ENCODE measurements around the gene TLR4. TPM values are rescaled to one million over a fixed set of nuclear protein-coding genes. Genes with fewer than 3 reads are reported as not detected.

The TLR4 gene
- polyA plus RNA-seq, result 0.07 and 0.74 TPM in 2 replicates
- not detected in 2 replicates for polyA minus RNA-seq

- H3K9me3 ChIP-seq (ENCODE audit: low read length), result no peaks in the 10 kb centered on the region
- H2AFZ ChIP-seq (ENCODE audit: low read depth, low read length), result no peak within 1 kb of the TSS
- H3K9me2 ChIP-seq (ENCODE audit: insufficient read depth, low read length), result no peaks in the 10 kb centered on the region
- H3K4me3 ChIP-seq (ENCODE audit: low read length), result no peak within 1 kb of the TSS
- H4K20me1 ChIP-seq (ENCODE audit: insufficient read depth), result no peaks in the 10 kb centered on the region
- H3K27me3 ChIP-seq (ENCODE audit: insufficient read depth, low read depth, low read length), result no peaks in the 10 kb centered on the region
- H3K79me2 ChIP-seq (replicated peaks; ENCODE audit: insufficient read depth, low read length), result no peaks in the 10 kb centered on the region
- no peaks in the 10 kb centered on the region for H3F3A ChIP-seq (ENCODE audit: insufficient read depth, low read length, poor library complexity, severe bottlenecking)
- TF ChIP-seq CTCF (IDR thresholded peaks at IDR 0.05; ENCODE audit: poor library complexity, severe bottlenecking) (no peak), EZH2 (IDR thresholded peaks at IDR 0.05; ENCODE audit: borderline replicate concordance, insufficient read depth, low read length, poor library complexity, severe bottlenecking) (no peak), RAD21 (conservative IDR thresholded peaks at IDR 0.05) (no peak), EP300 (conservative IDR thresholded peaks at IDR 0.05; ENCODE audit: poor library complexity, severe bottlenecking) (no peak), SMC3 (conservative IDR thresholded peaks at IDR 0.05; ENCODE audit: poor library complexity) (no peak), POLR2AphosphoS5 (IDR thresholded peaks at IDR 0.05) (no peak), TAF1 (IDR thresholded peaks at IDR 0.05; ENCODE audit: low read depth) (no peak), REST (IDR thresholded peaks at IDR 0.05; ENCODE audit: borderline replicate concordance) (no peak), MXI1 (conservative IDR thresholded peaks at IDR 0.05; ENCODE audit: poor library complexity, severe bottlenecking) (no peak)
- H3K36me3 ChIP-seq (ENCODE audit: insufficient read depth, low read length), result no peaks in the 10 kb centered on the region
- H3K9ac ChIP-seq (ENCODE audit: low read length), result no peak within 1 kb of the TSS
- H3K4me2 ChIP-seq (ENCODE audit: low read length), result no peak within 1 kb of the TSS
- H3K27ac ChIP-seq (ENCODE audit: low read length), result no peak within 1 kb of the TSS
Observed at GRCh38 chr9:117704024-117704575, at the start of gene TLR4. Gene TLR4 (plus strand): TSS chr9:117704403. CDS start chr9:117704473, 70 bp downstream.

- Histone ChIP-seq H3K9me3 (ENCODE audit: low read length) (no peaks in the 10 kb centered on the region), H4K20me1 (ENCODE audit: insufficient read depth) (no peaks in the 10 kb centered on the region), H3K4me3 (ENCODE audit: low read length) (no peak overlapping the region), H3K27ac (ENCODE audit: low read length) (no peak overlapping the region), H2AFZ (ENCODE audit: low read depth, low read length) (no peak overlapping the region), H3K4me2 (ENCODE audit: low read length) (no peak overlapping the region), H3K27me3 (ENCODE audit: insufficient read depth, low read depth, low read length) (no peaks in the 10 kb centered on the region), H3K36me3 (ENCODE audit: insufficient read depth, low read length) (no peaks in the 10 kb centered on the region), H3K9ac (ENCODE audit: low read length) (no peak overlapping the region), H3F3A (ENCODE audit: insufficient read depth, low read length, poor library complexity, severe bottlenecking) (no peaks in the 10 kb centered on the region), H3K79me2 (replicated peaks; ENCODE audit: insufficient read depth, low read length) (no peaks in the 10 kb centered on the region), H3K9me2 (ENCODE audit: insufficient read depth, low read length) (no peaks in the 10 kb centered on the region)
- no peak for TF ChIP-seq MXI1 (conservative IDR thresholded peaks at IDR 0.05; ENCODE audit: poor library complexity, severe bottlenecking)
- no peak for TF ChIP-seq EZH2 (IDR thresholded peaks at IDR 0.05; ENCODE audit: borderline replicate concordance, insufficient read depth, low read length, poor library complexity, severe bottlenecking)
- TF ChIP-seq SMC3 (conservative IDR thresholded peaks at IDR 0.05; ENCODE audit: poor library complexity), result no peak
- no peak for TF ChIP-seq RAD21 (conservative IDR thresholded peaks at IDR 0.05)
- no peak for TF ChIP-seq EP300 (conservative IDR thresholded peaks at IDR 0.05; ENCODE audit: poor library complexity, severe bottlenecking)
- no peak for TF ChIP-seq TAF1 (IDR thresholded peaks at IDR 0.05; ENCODE audit: low read depth)
- TF ChIP-seq REST (IDR thresholded peaks at IDR 0.05; ENCODE audit: borderline replicate concordance), result no peak
- TF ChIP-seq POLR2AphosphoS5 (IDR thresholded peaks at IDR 0.05), result no peak
- TF ChIP-seq CTCF (IDR thresholded peaks at IDR 0.05; ENCODE audit: poor library complexity, severe bottlenecking), result no peak
Observed at GRCh38 chr9:117656002-117656401, 48.2 kb upstream of the TLR4 start.

Data from neural cell (in vitro differentiated cells).